ENCODE data around the gene MAP4K2. TPM values are rescaled to one million over a fixed set of nuclear protein-coding genes. Genes with fewer than 3 reads are reported as not detected.

The MAP4K2 gene
- total RNA-seq, 1 experiment from 2014 or later = 24.7 TPM

DNA sequence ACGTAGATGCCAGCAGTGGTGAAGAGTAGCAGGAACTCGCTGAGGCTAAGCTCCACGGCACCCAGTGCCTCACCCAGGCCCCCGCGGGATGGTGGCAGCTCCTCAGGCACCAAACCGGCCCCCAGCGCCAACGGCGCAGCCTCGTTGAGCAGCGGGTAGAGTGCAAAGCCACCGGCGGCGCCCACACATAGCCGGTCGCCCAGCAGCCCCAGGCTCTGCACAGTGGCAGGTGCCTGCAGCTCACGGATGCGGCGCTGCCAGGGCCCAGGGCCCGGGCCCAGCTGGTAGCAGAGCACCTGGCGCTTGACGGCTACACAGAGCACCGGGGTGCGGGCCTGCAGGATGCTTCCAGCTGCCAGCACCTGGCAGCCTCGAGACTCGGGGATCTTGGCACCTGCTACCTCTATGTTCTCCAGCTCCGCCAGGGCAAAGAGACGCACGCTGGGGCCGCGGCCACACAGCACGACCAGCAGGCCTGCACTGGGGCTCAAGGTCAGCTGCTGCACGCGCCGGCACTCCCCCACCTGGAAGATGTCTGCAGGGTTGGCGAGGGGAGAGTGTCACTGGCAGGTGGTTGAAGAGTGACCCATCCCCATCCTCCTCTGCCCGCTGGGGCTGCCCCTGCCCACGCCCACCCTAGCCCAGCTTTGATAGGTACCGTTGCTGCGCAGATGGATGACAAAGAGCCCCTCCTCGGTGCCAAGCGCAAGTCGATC is 26.7 kb upstream of the MAP4K2 start:
- Histone ChIP-seq H3K27ac (ENCODE audit: insufficient read length, low read depth, low read length) (no peak overlapping the region), H3K27me3 (ENCODE audit: insufficient read depth, low read length) (no peaks in the 10 kb centered on the region), H4K91ac (ENCODE audit: insufficient read length, low read depth, low read length) (no peak overlapping the region), H3K79me1 (ENCODE audit: insufficient read depth, low read depth, low read length, poor library complexity, severe bottlenecking) (no peaks in the 10 kb centered on the region), H3K4me1 (ENCODE audit: insufficient read depth, low read length) (no peaks in the 10 kb centered on the region), H2BK15ac (ENCODE audit: low read depth, low read length) (no peak overlapping the region), H2BK120ac (ENCODE audit: low read depth, low read length, poor library complexity, severe bottlenecking) (no peak overlapping the region), H3K56ac (ENCODE audit: insufficient read length, low read depth, low read length) (no peak overlapping the region), H2BK5ac (ENCODE audit: insufficient read length, low read length) (no peak overlapping the region), H4K20me1 (ENCODE audit: control insufficient read depth, insufficient read depth, insufficient read length) (no peaks in the 10 kb centered on the region), H3K79me2 (ENCODE audit: insufficient read depth, low read length) (no peaks in the 10 kb centered on the region), H2AFZ (ENCODE audit: low read length) (no peak overlapping the region), H3K9ac (ENCODE audit: extremely low read depth, insufficient read length, low read length) (no peak overlapping the region), H4K5ac (ENCODE audit: insufficient read length, low read depth, low read length) (no peak overlapping the region), H3K23ac (ENCODE audit: insufficient read length, low read depth, low read length) (no peak overlapping the region), H2BK12ac (ENCODE audit: insufficient read length, low read depth, low read length) (no peak overlapping the region), H3K23me2 (ENCODE audit: insufficient read length, low read depth, low read length, poor library complexity, severe bottlenecking) (no peaks in the 10 kb centered on the region), H4K8ac (replicated peaks; ENCODE audit: insufficient read length, low read depth, low read length) (no peak overlapping the region), H3K9me3 (ENCODE audit: control insufficient read depth, low read depth, low read length) (no peaks in the 10 kb centered on the region), H3K4me2 (ENCODE audit: insufficient read depth, insufficient read length, low read length) (no peak overlapping the region), H3T11ph (ENCODE audit: low read length) (no peak overlapping the region), H3K14ac (ENCODE audit: insufficient read depth, low read length) (no peak overlapping the region), H2BK20ac (ENCODE audit: low read depth, low read length, poor library complexity, severe bottlenecking) (no peak overlapping the region), H2AK5ac (ENCODE audit: insufficient read length, low read length) (no peak overlapping the region), H3K4ac (ENCODE audit: low read depth, low read length) (no peak overlapping the region), H3K18ac (ENCODE audit: insufficient read length, low read depth, low read length) (no peak overlapping the region)
- Mint-ChIP-seq H3K4me1 (no peaks in the 10 kb centered on the region), H3K9me3 (no peaks in the 10 kb centered on the region), H3K27me3 (ENCODE audit: low read depth) (no peaks in the 10 kb centered on the region), H3K36me3 (ENCODE audit: insufficient read depth in 1 of 3, low read depth in 3 of 3) (peaks cover 0 to 57% (median 28%) of the 10 kb centered on the region in 3 experiments; a peak in 5 of 7 replicates), H3K4me3 (no peak overlapping the region), H3K27ac (no peak overlapping the region)
- TF ChIP-seq, protein P1, sequence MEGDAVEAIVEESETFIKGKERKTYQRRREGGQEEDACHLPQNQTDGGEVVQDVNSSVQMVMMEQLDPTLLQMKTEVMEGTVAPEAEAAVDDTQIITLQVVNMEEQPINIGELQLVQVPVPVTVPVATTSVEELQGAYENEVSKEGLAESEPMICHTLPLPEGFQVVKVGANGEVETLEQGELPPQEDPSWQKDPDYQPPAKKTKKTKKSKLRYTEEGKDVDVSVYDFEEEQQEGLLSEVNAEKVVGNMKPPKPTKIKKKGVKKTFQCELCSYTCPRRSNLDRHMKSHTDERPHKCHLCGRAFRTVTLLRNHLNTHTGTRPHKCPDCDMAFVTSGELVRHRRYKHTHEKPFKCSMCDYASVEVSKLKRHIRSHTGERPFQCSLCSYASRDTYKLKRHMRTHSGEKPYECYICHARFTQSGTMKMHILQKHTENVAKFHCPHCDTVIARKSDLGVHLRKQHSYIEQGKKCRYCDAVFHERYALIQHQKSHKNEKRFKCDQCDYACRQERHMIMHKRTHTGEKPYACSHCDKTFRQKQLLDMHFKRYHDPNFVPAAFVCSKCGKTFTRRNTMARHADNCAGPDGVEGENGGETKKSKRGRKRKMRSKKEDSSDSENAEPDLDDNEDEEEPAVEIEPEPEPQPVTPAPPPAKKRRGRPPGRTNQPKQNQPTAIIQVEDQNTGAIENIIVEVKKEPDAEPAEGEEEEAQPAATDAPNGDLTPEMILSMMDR (conservative IDR thresholded peaks at IDR 0.05) = no peak
- no CpG with 5 or more reads among the region's 43 CpGs for WGBS (ENCODE audit: extremely low coverage, insufficient read length, low lambda C conversion rate)
- no peak for DNase-seq

Data from H9 (cell line).